Activated CD8-positive, alpha-beta memory T cell treated with anti-CD3 and anti-CD28 coated beads for 1 hour (primary cell): Measurements from ENCODE around the gene SSR3.

Experiments used
- DNase-seq, 2 donors: peaks; one replicate each; pipeline ENCODE4 v3.0.0-alpha.2; 2020; ENCODE audit warnings: low read depth in 1 of 2; ENCODE audit errors: extremely low read depth in 1 of 2

SSR3 gene

GRCh38 chr3:156495816-156496215, 59.1 kb downstream of the SSR3 start:
- no peak for DNase-seq

GRCh38 chr3:156493887-156494286, 61.0 kb downstream of the SSR3 start:
- no peak for DNase-seq

- DNase-seq, result no peak
Observed at GRCh38 chr3:156492801-156493261, 62.1 kb downstream of the SSR3 start.

- no peak for DNase-seq
Observed at GRCh38 chr3:156491192-156491591, 63.7 kb downstream of the SSR3 start.
